ENCODE data around the gene MALRD1.

Gene MALRD1

DNA sequence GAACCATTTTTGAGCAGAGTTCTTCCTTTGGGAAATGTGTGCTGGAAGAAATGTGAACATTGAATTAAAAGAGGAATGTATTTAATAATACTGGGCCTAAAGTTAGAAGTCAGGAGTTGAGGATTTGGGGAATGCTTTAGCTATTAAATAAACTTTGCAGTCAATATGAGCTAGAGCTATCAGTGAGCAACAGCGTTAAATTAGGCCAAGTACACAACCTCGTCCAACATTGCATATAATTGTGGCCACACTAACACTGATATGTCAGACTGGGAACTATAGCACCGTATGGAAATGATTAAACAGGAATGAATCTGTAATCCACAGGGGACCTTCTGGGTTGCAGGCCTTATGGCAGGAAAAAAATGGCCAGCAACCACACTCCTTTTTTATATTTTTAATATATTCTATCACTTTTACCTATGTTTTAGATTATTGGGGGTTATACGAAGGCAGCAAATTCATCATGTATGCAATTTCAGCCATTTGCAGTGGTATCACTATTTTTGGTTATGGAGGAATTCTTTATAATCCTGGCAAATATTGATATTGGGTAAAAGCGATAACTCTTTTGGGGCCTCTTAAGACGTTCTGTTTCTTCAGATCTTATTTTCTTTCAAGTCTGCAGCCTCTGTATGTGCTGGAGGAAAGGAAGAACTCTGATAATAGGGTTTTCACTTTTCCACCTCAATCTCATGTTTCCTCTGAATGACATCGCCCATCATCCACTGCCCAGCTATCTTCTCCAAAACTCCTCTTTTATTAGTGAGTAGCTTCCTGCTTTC lies 531.4 kb downstream of the MALRD1 start:
- no peak for DNase-seq (ENCODE audit: low read depth)
- TF ChIP-seq, protein P1, sequence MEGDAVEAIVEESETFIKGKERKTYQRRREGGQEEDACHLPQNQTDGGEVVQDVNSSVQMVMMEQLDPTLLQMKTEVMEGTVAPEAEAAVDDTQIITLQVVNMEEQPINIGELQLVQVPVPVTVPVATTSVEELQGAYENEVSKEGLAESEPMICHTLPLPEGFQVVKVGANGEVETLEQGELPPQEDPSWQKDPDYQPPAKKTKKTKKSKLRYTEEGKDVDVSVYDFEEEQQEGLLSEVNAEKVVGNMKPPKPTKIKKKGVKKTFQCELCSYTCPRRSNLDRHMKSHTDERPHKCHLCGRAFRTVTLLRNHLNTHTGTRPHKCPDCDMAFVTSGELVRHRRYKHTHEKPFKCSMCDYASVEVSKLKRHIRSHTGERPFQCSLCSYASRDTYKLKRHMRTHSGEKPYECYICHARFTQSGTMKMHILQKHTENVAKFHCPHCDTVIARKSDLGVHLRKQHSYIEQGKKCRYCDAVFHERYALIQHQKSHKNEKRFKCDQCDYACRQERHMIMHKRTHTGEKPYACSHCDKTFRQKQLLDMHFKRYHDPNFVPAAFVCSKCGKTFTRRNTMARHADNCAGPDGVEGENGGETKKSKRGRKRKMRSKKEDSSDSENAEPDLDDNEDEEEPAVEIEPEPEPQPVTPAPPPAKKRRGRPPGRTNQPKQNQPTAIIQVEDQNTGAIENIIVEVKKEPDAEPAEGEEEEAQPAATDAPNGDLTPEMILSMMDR (conservative IDR thresholded peaks at IDR 0.05; ENCODE audit: low read depth, low read length): no peak
- no peak overlapping the region for H3K4me3 ChIP-seq (ENCODE audit: low read length)

DNA sequence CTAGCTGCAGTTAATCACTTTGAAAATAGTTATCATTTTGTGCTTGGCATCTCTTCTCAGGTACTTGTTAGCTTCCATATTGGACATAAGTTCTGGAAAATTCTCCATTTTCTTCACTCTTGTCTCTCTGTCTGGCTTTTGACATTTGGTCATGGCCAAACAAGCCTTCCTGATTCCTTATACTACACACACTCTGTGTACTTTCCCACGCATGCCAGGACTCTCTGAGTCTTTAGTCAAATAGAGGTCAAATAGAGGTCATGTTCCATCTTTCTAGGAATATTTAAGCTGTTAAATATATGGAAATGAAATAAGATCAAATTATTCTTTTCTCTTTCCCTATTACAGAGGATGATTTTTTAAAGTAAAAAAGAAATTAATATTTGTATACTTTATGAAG lies 532.1 kb downstream of the MALRD1 start:
- no peak overlapping the region for H3K4me3 ChIP-seq (ENCODE audit: low read length)

GRCh38 chr10:19588608-19589007 lies 540.0 kb downstream of the MALRD1 start:
- no peak for DNase-seq (ENCODE audit: low read depth)
- H3K4me3 ChIP-seq (ENCODE audit: low read length): no peak overlapping the region
- TF ChIP-seq, protein P1 (conservative IDR thresholded peaks at IDR 0.05; ENCODE audit: low read depth, low read length): no peak

More for the DNA sequence above, 532.1 kb downstream of the MALRD1 start:
- DNase-seq (ENCODE audit: low read depth): no peak
- TF ChIP-seq, protein P1 (conservative IDR thresholded peaks at IDR 0.05; ENCODE audit: low read depth, low read length): no peak

GRCh38 chr10:19592276-19592675 lies 543.7 kb downstream of the MALRD1 start:
- no peak overlapping the region for H3K4me3 ChIP-seq (ENCODE audit: low read length)
- TF ChIP-seq, protein P1 (conservative IDR thresholded peaks at IDR 0.05; ENCODE audit: low read depth, low read length): no peak
- no peak for DNase-seq (ENCODE audit: low read depth)

DNA sequence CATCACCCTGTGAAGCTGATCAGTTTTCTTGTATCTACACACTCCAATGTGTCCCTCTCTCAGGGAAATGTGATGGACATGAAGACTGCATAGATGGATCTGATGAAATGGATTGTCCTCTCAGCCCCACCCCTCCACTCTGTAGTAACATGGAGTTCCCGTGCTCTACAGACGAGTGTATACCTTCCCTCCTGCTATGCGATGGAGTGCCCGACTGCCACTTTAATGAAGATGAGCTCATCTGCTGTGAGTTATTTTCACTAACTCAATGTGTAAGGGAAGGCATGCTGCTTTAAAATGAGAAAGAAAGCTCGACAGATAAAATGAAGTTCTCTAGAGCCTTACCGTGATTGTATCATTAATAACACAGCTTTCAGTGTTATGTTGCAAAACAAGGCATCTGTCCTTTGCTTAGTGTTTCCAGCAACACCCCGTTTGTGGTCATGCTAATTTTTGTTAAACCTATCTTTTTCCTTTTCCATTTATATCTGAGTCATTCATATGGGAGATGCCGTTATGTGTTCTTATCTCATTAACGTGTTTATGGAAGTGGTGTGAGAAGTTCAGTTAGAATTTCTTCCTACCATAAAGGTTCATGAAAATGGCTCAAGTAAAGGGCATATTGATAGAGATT lies 546.7 kb downstream of the MALRD1 start:
- DNase-seq (ENCODE audit: low read depth): no peak
- no peak overlapping the region for H3K4me3 ChIP-seq (ENCODE audit: low read length)
- TF ChIP-seq, protein P1 (conservative IDR thresholded peaks at IDR 0.05; ENCODE audit: low read depth, low read length): no peak

- TF ChIP-seq, protein P1 (conservative IDR thresholded peaks at IDR 0.05; ENCODE audit: low read depth, low read length): no peak
- DNase-seq (ENCODE audit: low read depth): no peak
These were observed 557.2 kb downstream of the MALRD1 start for GRCh38 chr10:19605806-19606205.

GRCh38 chr10:19606968-19607367 lies 558.4 kb downstream of the MALRD1 start:
- TF ChIP-seq, protein P1 (conservative IDR thresholded peaks at IDR 0.05; ENCODE audit: low read depth, low read length): no peak
- no peak overlapping the region for H3K4me3 ChIP-seq (ENCODE audit: low read length)
- DNase-seq (ENCODE audit: low read depth): no peak

More at GRCh38 chr10:19605806-19606205, 557.2 kb downstream of the MALRD1 start:
- H3K4me3 ChIP-seq (ENCODE audit: low read length): no peak overlapping the region
